Measurements from ENCODE around the gene TMEM178A.

TMEM178A gene

GRCh38 chr2:39621596-39621995, 44.1 kb upstream of the TMEM178A start:
- Histone ChIP-seq H3K27me3 (ENCODE audit: insufficient read depth, low read depth) (no peaks in the 10 kb centered on the region), H3K9ac (no peak overlapping the region), H3K79me2 (ENCODE audit: insufficient read depth, low read depth) (no peaks in the 10 kb centered on the region), H3K27ac (no peak overlapping the region), H3K36me3 (ENCODE audit: insufficient read depth) (no peaks in the 10 kb centered on the region), H2AFZ (ENCODE audit: low read depth) (no peak overlapping the region), H4K20me1 (ENCODE audit: insufficient read depth) (no peaks in the 10 kb centered on the region), H3K4me1 (ENCODE audit: low read depth, poor library complexity, severe bottlenecking) (no peaks in the 10 kb centered on the region), H3K4me2 (no peak overlapping the region), H3K4me3 (IDR thresholded peaks at IDR 0.05; ENCODE audit: insufficient read depth, low read depth, low read length) (no peak overlapping the region)
- no peak for TF ChIP-seq CTCF (conservative IDR thresholded peaks at IDR 0.05; ENCODE audit: low read depth, low read length)

- no peaks in the 10 kb centered on the region for H3K36me3 ChIP-seq (ENCODE audit: insufficient read depth)
- H3K27ac ChIP-seq = no peak overlapping the region
- no peaks in the 10 kb centered on the region for H3K79me2 ChIP-seq (ENCODE audit: insufficient read depth, low read depth)
- no peak overlapping the region for H3K9ac ChIP-seq
- no peak for TF ChIP-seq CTCF (conservative IDR thresholded peaks at IDR 0.05; ENCODE audit: low read depth, low read length)
- H4K20me1 ChIP-seq (ENCODE audit: insufficient read depth) = no peaks in the 10 kb centered on the region
- no peak overlapping the region for H2AFZ ChIP-seq (ENCODE audit: low read depth)
- no peak overlapping the region for H3K4me3 ChIP-seq (IDR thresholded peaks at IDR 0.05; ENCODE audit: insufficient read depth, low read depth, low read length)
- H3K27me3 ChIP-seq (ENCODE audit: insufficient read depth, low read depth) = no peaks in the 10 kb centered on the region
- H3K4me1 ChIP-seq (ENCODE audit: low read depth, poor library complexity, severe bottlenecking) = no peaks in the 10 kb centered on the region
- H3K4me2 ChIP-seq = no peak overlapping the region
Observed at GRCh38 chr2:39622860-39623259, 42.9 kb upstream of the TMEM178A start.

- H3K9ac ChIP-seq = no peak overlapping the region
- H3K79me2 ChIP-seq (ENCODE audit: insufficient read depth, low read depth) = no peaks in the 10 kb centered on the region
- H2AFZ ChIP-seq (ENCODE audit: low read depth) = no peak overlapping the region
- H3K27ac ChIP-seq = no peak overlapping the region
- no peaks in the 10 kb centered on the region for H4K20me1 ChIP-seq (ENCODE audit: insufficient read depth)
- no peak overlapping the region for H3K4me2 ChIP-seq
- no peaks in the 10 kb centered on the region for H3K4me1 ChIP-seq (ENCODE audit: low read depth, poor library complexity, severe bottlenecking)
- no peak overlapping the region for H3K4me3 ChIP-seq (IDR thresholded peaks at IDR 0.05; ENCODE audit: insufficient read depth, low read depth, low read length)
- TF ChIP-seq CTCF (conservative IDR thresholded peaks at IDR 0.05; ENCODE audit: low read depth, low read length) = no peak
- H3K27me3 ChIP-seq (ENCODE audit: insufficient read depth, low read depth) = no peaks in the 10 kb centered on the region
- no peaks in the 10 kb centered on the region for H3K36me3 ChIP-seq (ENCODE audit: insufficient read depth)
Observed at GRCh38 chr2:39623917-39624316, 41.8 kb upstream of the TMEM178A start.

- H3K4me3 ChIP-seq (IDR thresholded peaks at IDR 0.05; ENCODE audit: insufficient read depth, low read depth, low read length) = no peak overlapping the region
- H3K27me3 ChIP-seq (ENCODE audit: insufficient read depth, low read depth) = no peaks in the 10 kb centered on the region
- no peak overlapping the region for H2AFZ ChIP-seq (ENCODE audit: low read depth)
- H3K27ac ChIP-seq = no peak overlapping the region
- no peaks in the 10 kb centered on the region for H4K20me1 ChIP-seq (ENCODE audit: insufficient read depth)
- H3K4me1 ChIP-seq (ENCODE audit: low read depth, poor library complexity, severe bottlenecking) = no peaks in the 10 kb centered on the region
- TF ChIP-seq CTCF (conservative IDR thresholded peaks at IDR 0.05; ENCODE audit: low read depth, low read length) = no peak
- H3K9ac ChIP-seq = no peak overlapping the region
- no peaks in the 10 kb centered on the region for H3K79me2 ChIP-seq (ENCODE audit: insufficient read depth, low read depth)
- no peak overlapping the region for H3K4me2 ChIP-seq
- H3K36me3 ChIP-seq (ENCODE audit: insufficient read depth) = no peaks in the 10 kb centered on the region
Observed at GRCh38 chr2:39625193-39625926, 40.4 kb upstream of the TMEM178A start.
